Measurements from ENCODE around the gene BCAS3.

Gene BCAS3

DNA sequence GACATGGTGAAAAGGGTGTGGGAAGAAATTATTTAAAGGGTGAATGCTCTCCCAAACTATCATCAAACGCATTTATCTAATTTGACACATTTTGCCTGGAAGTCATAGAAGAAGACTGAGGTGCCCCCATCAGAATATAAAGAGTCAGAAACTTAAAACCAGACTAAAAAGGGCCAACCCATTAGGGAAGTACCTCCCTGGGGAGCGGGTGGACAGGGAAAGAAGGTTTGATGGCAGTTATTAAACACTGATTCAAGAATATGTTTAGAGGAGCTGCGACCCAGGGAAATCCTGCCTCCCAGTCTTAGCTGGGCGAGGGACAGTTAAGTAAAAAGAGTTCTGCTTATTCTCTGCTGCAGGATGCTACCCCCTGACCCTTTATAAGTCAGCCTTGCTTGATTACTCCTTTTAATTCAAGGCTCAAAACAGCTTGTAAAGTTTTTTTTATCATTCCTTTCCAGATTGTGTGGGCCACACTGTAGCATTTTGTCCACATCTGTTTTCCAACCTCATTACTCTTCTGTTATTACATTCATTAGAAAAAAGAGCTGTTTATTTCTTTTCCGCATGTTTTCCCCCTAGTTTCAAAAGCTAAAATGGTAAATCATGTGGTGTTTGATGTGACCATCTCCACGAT, 583.5 kb downstream of the BCAS3 start:
- H3K36me3 ChIP-seq (ENCODE audit: low read depth): no peaks in the 10 kb centered on the region
- no peak for ATAC-seq (ENCODE audit: low read depth)
- TF ChIP-seq, protein P1, sequence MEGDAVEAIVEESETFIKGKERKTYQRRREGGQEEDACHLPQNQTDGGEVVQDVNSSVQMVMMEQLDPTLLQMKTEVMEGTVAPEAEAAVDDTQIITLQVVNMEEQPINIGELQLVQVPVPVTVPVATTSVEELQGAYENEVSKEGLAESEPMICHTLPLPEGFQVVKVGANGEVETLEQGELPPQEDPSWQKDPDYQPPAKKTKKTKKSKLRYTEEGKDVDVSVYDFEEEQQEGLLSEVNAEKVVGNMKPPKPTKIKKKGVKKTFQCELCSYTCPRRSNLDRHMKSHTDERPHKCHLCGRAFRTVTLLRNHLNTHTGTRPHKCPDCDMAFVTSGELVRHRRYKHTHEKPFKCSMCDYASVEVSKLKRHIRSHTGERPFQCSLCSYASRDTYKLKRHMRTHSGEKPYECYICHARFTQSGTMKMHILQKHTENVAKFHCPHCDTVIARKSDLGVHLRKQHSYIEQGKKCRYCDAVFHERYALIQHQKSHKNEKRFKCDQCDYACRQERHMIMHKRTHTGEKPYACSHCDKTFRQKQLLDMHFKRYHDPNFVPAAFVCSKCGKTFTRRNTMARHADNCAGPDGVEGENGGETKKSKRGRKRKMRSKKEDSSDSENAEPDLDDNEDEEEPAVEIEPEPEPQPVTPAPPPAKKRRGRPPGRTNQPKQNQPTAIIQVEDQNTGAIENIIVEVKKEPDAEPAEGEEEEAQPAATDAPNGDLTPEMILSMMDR (IDR thresholded peaks at IDR 0.05; ENCODE audit: poor library complexity, severe bottlenecking): no peak

DNA sequence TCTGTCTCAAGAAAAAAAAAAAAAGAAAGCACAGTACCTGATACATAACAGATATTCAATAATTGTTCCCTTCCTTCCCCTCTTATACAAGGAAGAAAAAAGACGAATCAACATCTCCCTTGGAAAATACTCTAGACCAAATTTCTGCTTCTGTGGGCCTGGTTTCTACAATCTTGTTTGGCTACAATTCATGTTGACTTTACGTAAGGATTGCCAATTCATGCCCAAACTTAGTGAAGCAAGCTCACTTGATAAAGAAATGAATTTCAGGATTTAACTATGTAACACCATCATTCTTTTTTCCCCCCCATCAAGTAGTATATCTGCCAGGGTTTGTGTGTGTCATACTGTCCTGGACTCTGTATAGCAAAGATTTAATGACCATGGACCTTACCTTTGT, 587.7 kb downstream of the BCAS3 start:
- Histone ChIP-seq H3K27ac (ENCODE audit: poor library complexity, severe bottlenecking) (no peak overlapping the region), H3K36me3 (ENCODE audit: low read depth) (no peaks in the 10 kb centered on the region), H3K4me3 (ENCODE audit: severe bottlenecking) (no peak overlapping the region), H3K27me3 (ENCODE audit: insufficient read depth, poor library complexity, severe bottlenecking) (no peaks in the 10 kb centered on the region), H3K4me1 (ENCODE audit: insufficient read depth, poor library complexity, severe bottlenecking) (no peaks in the 10 kb centered on the region), H3K9me3 (ENCODE audit: severe bottlenecking) (peaks cover 5% of the 10 kb centered on the region)
- TF ChIP-seq, protein P1 (IDR thresholded peaks at IDR 0.05; ENCODE audit: poor library complexity, severe bottlenecking): no peak
- DNase-seq (ENCODE audit: low spot score) (no peak), ATAC-seq (ENCODE audit: low read depth) (no peak)

More for the DNA sequence above, 583.5 kb downstream of the BCAS3 start:
- no peak for DNase-seq (ENCODE audit: low spot score)
- Histone ChIP-seq H3K27me3 (ENCODE audit: insufficient read depth, poor library complexity, severe bottlenecking) (no peaks in the 10 kb centered on the region), H3K4me3 (ENCODE audit: severe bottlenecking) (no peak overlapping the region), H3K9me3 (ENCODE audit: severe bottlenecking) (peaks cover 5% of the 10 kb centered on the region), H3K4me1 (ENCODE audit: insufficient read depth, poor library complexity, severe bottlenecking) (no peaks in the 10 kb centered on the region), H3K27ac (ENCODE audit: poor library complexity, severe bottlenecking) (no peak overlapping the region)

DNA sequence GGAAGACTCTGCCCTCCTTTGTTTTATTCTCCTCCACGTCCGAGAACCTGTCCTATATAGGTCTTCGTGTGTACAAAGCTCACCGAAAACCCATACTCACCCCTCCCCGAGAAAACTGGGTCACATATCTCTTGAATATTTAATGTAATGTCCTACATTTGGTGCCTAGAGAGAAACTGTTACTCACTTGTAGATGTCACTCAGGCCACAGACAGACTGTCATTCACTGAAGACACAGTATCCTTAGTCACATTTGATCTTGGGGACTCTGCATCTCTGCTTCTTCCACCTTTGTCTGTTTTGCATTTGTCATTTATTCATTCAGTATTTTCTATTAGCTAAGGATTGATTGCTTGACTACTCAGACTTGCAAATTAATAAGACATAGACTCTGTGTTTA, 590.2 kb downstream of the BCAS3 start:
- no peak for DNase-seq (ENCODE audit: low spot score)
- Histone ChIP-seq H3K9me3 (ENCODE audit: severe bottlenecking) (peaks cover 5% of the 10 kb centered on the region), H3K27me3 (ENCODE audit: insufficient read depth, poor library complexity, severe bottlenecking) (no peaks in the 10 kb centered on the region), H3K4me1 (ENCODE audit: insufficient read depth, poor library complexity, severe bottlenecking) (no peaks in the 10 kb centered on the region), H3K36me3 (ENCODE audit: low read depth) (no peaks in the 10 kb centered on the region), H3K27ac (ENCODE audit: poor library complexity, severe bottlenecking) (no peak overlapping the region), H3K4me3 (ENCODE audit: severe bottlenecking) (no peak overlapping the region)
- ATAC-seq (ENCODE audit: low read depth): no peak
- TF ChIP-seq, protein P1 (IDR thresholded peaks at IDR 0.05; ENCODE audit: poor library complexity, severe bottlenecking): no peak

DNA sequence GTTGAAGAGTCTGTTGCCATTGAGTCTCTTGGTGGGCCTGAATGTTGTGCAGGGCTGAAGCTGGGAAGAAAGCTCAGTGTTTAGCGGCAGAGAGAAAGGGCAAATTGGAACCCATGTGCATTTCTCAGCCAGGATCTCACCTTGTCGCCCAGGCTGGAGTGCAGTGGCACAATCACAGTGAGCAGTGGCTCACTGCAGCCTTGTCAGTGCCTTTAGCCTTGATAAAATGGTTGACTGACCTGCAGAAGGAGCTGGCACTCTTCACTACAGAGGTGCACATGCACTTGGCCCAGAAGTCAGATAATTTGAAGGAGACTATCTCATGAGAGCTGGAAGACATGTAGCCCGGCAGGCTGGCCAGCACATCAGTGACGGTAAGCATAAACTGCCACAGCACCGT, 597.7 kb downstream of the BCAS3 start:
- H3K4me1 ChIP-seq (ENCODE audit: insufficient read depth, poor library complexity, severe bottlenecking): no peaks in the 10 kb centered on the region
- ATAC-seq (ENCODE audit: low read depth) (no peak), DNase-seq (ENCODE audit: low spot score) (no peak)
- H3K36me3 ChIP-seq (ENCODE audit: low read depth): no peaks in the 10 kb centered on the region
- no peaks in the 10 kb centered on the region for H3K27me3 ChIP-seq (ENCODE audit: insufficient read depth, poor library complexity, severe bottlenecking)
- H3K4me3 ChIP-seq (ENCODE audit: severe bottlenecking): no peak overlapping the region
- TF ChIP-seq, protein P1 (IDR thresholded peaks at IDR 0.05; ENCODE audit: poor library complexity, severe bottlenecking): no peak
- H3K27ac ChIP-seq (ENCODE audit: poor library complexity, severe bottlenecking): no peak overlapping the region
- no peaks in the 10 kb centered on the region for H3K9me3 ChIP-seq (ENCODE audit: severe bottlenecking)

DNA sequence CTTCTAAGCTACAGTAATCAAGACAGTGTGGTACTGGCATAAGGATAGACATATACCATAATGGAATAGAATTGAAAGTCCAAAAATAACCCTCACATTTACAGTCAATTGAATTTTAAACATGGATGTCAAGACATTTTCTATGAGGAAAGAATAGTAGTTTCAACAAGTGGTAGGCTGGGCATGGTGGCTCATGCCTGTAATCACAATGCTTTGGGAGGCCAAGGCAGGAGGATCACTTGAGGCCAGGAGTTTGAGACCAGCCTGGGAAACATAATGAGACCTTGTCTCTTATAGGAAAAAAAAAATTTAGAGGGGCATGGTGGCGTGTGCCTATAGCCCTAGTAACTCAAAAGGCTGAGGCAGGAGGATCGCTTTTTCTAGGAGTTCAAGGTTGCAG, 599.2 kb downstream of the BCAS3 start:
- Histone ChIP-seq H3K27me3 (ENCODE audit: insufficient read depth, poor library complexity, severe bottlenecking) (no peaks in the 10 kb centered on the region), H3K4me1 (ENCODE audit: insufficient read depth, poor library complexity, severe bottlenecking) (no peaks in the 10 kb centered on the region), H3K36me3 (ENCODE audit: low read depth) (no peaks in the 10 kb centered on the region), H3K27ac (ENCODE audit: poor library complexity, severe bottlenecking) (no peak overlapping the region), H3K4me3 (ENCODE audit: severe bottlenecking) (no peak overlapping the region), H3K9me3 (ENCODE audit: severe bottlenecking) (no peaks in the 10 kb centered on the region)
- DNase-seq (ENCODE audit: low spot score): no peak
- TF ChIP-seq, protein P1 (IDR thresholded peaks at IDR 0.05; ENCODE audit: poor library complexity, severe bottlenecking): no peak
- ATAC-seq (ENCODE audit: low read depth): no peak

All from RWPE2 (cell line).